ENCODE measurements around the gene COL5A1.
"Not testable (repeated sequence)": the region's sequence is repeated elsewhere in the genome, so short reads cannot be mapped to it uniquely, and the experiment has no call there.

Gene COL5A1

DNA sequence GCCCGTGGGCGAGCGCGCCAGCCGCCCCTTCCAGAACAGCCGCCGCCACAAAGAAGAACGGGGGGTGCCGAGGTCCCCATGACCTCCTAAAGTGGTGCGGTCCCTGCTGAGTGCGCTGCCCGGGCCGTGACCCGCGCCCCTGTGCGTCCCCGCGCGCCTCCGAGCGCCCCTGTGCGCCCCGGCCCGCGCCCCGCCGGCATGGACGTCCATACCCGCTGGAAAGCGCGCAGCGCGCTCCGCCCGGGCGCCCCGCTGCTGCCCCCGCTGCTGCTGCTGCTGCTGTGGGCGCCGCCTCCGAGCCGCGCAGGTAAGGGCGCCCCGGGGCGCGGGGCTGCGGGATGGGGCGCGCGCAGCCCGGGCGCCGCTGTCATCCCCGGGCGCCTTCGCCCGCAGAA is 384 bp downstream of the COL5A1 start:
- DNase-seq = no peak

DNA sequence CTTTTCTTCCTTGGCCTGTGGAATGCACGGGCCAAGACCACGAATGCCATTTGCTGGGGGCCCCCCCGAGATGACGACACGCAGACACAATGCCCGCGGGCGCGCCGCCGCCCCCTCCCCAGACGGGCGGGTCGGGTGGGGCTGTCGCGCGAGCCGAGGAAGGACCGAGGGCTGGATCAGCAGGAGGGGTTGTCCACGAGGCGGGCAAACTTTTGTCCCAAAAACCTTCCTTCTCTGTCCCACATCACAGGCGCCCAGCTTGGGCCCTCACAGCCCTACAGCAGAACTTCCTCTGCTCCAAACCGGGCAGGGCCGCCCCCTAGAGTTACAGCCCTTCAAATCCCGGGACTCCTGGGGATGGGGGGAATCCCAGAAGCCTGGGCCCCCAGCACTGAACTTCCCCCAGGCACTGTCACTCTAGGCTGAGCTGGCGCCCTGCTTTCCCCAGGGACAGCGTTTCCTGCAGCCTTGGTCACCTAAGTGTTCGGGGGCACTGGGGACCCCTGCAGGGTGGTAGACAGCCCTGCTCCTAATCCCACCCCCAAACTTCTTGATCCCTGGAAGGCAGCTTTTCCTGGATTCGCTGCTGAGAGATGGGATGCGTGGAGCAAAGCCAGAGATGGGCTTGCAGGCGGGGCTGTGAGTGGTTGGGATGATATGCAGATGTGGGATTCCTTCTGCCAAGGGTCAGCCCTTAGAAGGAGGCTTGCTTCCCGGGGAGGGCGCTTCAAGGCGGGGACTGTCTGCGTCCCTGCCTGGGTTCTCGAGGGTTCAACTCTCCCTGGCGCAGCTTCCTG is 980 bp downstream of the COL5A1 start:
- DNase-seq = no peak

DNA sequence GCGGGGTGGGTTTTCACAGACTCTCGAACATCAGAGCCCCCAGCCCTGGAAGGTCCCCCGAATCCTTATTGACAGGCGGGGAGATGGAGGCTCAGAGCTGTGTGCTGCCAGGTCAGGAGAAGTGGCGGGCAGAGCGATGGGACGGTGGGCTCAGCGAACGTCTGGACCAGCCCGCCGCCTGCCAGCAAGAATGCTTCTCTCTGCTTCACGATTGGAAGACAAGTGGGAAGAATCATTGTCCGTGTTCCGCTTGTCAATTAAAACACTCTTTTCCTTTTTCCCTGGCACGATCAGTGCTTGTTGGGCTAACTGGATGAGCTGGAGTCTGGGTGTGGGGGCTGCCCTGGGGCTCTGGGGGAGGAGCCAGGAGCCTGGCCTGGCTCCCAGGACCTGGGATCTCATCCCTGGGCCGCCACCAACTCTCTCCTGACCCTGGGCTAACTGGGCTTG is 1.6 kb downstream of the COL5A1 start:
- no peak for DNase-seq

DNA sequence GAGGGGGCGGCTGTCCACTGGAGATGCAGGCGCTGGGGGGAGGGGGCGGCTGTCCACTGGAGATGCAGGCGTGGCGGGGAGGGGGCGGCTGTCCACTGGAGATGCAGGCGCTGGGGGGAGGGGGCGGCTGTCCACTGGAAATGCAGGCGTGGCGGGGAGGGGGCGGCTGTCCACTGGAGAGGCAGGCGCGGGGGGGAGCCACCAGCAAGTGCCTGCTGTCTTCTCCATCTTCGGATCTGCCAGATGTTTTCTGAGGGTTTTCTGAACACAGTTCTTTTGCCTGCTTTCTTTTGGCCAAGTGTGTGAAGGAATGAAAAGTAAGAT is 2.8 kb downstream of the COL5A1 start:
- not testable (repeated sequence) for DNase-seq

DNA sequence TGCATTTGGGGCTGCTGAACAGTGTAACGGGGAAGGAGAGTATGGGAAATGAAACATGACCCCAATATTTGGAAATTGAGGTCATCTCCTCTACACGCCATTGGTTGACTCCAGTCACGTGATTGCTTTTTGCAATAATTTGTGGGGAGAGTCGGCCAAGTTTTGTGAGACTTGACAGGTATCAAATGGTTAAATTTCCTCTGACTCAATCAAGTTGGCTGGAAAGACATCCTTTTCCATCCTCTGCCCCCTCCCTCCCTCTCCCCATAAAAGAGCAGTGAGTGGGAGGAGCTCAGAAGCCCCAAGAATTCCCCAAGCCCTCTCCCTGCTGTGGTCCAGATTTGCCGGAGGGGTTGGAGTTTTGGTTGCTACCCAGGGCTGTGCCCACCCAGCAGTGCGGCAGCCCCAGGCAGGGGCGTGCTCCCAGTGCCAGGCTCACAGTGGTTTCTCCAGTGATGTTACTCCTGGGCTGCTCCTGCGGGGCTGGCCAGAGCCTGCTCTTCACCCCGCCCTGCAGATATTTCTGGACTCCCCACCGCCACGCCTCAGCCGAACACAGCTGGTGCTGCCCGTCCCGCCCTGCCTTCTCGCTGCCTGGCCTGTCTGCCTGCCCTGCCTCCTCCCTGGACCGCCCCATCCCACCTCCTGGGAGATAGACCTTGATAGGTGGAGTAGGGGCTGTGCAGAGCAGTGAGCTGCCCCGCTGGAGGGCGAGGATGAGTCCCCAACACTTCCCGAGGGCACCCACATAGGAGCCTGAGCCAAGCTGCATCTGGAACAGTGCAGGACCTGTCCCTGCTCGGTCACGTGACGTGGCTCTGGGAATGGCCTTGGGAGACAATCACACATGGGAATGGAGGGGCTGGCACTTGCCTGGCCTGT is 3.4 kb downstream of the COL5A1 start:
- DNase-seq = no peak

DNA sequence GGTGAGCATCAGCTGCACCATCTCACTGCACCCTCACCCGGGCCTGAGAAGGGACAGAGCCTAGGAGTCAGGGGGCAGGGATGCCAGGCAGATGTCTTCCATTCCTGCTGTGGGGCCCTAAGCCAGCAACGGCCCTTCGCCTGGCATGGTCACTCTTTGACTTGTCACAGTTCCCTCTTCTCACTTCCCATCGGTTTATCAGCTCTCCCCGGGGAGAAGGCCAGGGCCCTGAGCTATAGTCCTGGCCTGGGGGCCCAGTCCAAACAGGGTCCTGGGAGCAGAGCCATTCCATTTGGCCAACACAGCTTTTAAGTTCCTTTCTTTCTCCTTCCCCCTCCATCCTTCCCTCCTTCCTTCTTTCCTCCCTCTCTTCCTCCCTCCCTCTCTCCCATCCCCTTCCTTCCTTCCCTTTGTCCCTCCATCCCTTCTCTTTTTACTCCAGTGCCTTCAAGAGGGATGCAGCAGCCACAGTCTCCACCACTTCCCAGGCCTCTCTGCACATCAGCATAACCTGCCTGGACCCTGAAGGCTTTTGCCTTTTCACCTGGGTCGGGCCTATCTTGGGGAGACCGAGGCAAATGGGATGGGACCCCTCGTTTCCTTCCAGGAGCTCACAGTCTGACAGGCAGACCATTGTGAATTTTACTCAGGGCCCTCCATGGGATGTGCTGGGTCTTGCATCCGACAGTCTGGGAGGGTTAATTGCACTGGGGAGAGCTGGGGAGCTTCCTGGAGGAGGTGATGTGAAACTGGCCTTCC is 4.2 kb downstream of the COL5A1 start:
- DNase-seq = no peak

DNA sequence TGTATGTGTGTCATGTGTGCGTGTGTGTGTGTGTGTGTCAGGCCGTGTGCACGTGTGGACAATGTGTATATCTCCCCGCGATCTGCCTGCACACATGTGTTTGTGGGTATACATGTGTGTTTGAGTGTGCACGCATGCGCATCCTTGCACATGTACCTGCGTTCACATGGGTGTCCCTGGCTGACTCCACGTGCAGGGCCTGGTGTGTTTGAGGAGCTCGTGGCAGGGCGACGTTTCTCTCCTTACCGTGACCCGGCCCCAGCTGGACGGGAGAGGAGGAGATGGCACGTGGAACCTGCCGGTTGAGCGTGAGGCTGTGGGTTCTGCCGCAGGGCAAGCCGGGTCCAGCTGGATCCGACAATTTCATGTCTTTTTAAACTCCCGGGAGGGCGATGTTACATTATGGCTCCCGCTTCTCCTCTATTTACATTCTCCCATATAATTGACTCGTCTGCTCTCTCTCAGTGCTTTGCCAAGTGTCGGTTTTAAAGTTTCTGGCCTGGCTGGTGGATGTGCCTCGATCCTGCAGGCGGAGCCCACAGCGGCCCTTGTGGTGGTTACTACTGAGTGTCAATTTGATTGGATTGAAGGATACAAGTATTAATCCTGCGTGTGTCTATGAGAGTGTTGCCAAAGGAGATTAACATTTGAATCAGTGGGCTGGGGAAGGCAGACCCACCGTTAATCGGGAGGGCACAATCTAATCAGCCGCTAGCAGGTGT is 5.9 kb downstream of the COL5A1 start:
- DNase-seq = no peak

DNA sequence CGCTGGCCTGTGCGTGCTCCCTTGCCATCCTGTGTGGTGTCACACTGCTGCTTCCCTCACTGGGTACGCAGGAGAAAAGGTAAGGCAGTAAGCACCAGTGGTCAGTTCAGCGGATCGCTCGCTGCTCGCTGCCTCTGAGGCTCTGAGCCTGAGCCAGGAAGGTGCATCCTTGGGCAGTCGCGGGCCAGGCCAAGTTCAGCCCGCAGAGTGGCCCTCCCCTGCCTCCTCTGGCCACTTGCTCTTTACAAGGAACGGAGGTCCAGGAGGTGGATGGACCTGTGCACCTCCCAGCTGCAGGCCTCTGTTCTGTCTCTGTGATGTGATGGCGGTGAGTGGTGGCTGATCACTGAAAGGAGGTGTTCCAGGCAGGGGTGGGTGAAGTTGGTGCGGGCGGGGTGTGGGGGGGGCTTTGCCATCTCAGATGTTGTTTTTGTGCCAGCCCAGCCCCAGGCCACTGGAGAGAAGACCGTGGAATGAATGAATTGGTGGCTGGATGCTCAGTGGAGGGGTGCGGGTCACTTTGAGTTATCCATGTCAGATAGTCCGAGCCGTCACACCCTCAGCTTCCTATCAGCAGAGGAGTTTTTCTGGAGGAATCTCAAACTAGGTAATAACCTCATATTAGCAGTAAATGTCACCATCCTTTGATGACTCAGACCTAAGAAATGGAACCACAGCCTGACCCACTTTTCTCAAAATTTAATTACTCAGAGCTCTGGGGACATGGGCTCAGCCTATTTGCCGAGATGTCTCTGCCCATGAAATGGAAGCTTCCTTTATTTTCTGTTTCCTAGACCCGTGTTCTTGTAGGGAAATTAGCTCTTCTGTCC is 7.3 kb downstream of the COL5A1 start:
- DNase-seq = no peak

DNA sequence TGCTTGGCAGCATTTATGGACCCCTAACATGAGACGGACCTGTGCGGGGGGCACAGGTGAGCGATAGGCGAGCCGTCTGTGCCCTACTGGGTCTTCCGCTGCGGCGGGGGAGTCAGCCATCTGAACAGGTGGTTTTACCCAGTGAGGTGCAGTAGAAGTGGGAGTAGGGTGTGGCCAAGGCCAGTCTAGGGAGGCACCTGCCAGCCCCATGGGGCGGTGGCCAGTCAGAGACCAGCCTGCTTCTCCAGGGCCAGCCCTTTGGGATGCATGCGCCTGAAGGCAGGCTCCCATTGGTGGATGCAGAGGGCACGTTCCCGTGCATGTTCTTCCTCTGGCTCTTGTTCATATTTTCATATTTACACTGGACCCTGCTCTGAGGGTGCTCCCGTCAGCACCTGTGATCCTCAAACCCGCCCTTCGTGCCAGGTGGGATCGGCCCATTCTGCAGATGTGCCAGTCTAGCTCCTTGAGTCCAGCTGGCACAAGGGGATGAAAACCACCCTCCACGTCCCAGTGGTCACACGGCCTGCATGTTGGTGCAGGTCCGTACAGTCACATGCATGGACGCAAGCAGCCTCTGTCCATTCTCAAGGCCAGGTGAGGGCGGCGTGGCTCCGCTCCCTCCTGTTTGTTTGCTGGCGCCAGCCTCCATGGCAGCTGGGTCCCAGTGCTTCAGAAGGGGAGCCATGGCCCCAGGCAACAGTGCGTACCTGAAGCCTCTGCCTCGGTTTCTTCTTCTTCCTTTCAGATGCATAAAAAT is 9.0 kb downstream of the COL5A1 start:
- DNase-seq = no peak

DNA sequence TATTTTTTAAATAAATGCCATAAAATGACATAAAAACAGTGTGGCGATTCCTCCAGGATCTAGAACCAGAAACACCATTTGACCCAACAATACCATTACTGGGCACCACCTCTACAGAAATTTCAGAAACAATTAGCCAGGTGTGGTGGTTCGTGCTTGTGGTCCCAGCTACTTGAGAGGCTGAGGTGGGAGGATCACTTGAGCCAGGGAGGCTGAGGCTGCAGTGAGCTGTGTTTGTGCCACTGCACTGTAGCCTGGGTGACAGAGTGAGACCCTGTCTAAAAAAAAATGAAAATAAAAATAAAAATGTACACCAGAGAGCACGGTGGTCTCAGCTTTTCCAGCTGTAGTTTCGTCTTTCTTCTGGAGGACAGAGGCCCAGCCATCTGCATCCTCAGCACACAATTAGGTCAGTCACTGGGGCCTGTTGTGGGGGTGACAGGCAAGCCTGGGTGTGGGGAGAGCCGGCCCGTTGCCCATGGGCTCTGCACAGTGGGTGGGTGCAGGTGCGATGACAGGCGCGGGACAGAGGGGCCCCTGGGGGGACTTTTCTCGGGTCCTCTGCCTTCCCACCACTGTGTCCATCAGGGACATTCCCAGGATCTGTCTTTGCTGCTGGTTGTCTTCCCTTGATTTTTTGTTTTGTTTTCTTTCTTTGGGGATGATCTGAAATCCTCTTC is 9.8 kb downstream of the COL5A1 start:
- DNase-seq = no peak

DNA sequence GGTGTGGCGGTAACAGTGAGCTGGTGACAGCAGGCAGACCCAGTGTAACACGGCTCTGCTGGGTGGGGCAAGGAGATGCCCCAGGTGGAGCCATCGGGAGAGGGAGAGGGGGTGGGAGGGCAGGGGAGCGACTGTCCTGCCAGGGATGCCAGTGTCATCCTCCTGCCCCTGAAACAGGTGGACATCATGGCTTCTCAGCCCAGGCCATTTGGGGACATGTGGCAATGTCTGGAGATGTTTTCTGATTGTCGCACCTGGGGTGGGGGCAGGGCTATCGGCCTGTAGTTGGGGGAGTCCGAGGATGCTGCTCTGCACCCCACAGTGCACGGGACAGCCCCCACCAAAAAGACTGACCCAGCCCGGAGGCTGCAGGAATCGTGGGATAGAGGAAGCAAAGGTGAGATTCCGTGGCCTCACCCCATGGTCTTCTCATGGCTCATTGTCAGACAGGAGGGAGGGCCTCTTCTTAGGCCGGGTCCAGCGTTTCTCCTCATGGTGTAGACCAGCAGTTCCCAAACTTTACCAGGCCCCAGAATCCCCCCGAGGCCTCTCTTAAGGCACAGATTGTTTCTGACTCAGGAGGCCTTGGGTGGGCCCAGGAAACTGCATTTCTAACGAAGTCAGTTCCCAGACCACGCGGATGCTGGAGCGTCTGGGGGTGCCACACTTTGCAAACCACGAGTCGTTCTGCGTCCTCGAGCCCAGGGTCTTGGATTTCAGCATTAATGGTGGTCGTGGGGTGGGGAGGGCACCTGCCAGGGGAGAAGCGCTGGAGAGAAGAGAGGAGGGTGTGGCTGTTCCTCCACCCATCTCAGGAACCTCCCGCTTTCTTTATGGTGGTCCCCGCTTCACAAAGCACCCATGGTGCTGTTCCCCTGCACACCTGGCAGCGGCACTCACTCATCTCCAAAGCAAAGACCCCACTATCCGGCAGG is 11.0 kb downstream of the COL5A1 start:
- no peak for DNase-seq

DNA sequence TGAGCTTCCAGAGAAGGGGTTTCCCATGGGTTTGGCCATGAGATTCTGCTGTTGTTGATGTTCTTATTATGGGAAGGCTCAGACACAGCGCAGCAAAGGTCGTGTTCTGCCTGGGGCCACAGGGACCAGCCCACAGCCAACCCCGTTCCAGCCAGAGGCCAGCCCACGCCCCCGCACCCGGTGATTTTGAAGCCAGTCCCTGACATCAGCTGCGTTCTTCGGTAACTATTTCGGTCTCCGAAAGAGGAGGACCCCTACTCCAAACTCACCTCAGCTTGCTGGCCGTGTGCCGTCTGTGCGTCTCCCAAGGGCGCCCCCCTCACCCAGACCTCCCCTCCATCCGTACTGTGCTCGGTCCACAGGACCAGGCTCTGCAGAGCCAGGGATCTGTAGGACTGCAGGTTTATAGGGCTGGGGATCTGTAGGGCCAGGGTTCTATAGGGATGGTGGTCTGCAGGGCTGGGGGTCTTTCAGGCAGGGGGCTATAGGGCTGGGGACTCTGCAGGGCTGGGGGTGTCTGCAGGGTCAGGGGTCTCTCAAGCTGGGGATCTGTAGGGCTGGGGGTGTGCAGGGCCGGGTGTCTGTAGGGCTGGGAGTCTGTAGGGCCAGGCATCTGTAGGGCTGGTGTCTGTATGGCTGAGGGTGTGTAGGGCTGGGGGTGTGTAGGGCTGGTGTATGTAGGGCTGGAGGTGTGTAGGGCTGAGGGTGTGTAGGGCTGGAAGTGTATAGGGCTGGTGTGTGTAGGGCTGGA is 11.8 kb downstream of the COL5A1 start:
- no peak for DNase-seq

DNA sequence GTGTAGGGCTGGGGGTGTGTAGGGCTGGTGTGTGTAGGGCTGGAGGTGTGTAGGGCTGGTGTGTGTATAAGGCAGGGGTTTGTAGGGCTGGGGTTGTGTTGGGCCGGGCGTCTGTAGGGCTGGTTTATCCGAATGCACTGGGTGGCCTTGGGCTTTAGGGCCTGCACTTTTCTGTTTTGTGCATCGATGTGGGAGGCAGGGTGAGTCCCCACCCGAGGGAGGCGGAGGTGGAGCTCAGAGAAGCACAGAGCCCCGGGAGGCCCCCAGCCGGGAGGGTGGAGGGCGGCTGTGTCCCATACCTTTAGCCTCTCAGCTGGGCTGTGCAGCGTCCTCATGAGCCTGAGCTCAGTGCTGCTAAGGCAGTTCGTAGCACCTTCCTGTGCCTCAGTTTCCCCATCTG is 13.5 kb downstream of the COL5A1 start:
- no peak for DNase-seq

DNA sequence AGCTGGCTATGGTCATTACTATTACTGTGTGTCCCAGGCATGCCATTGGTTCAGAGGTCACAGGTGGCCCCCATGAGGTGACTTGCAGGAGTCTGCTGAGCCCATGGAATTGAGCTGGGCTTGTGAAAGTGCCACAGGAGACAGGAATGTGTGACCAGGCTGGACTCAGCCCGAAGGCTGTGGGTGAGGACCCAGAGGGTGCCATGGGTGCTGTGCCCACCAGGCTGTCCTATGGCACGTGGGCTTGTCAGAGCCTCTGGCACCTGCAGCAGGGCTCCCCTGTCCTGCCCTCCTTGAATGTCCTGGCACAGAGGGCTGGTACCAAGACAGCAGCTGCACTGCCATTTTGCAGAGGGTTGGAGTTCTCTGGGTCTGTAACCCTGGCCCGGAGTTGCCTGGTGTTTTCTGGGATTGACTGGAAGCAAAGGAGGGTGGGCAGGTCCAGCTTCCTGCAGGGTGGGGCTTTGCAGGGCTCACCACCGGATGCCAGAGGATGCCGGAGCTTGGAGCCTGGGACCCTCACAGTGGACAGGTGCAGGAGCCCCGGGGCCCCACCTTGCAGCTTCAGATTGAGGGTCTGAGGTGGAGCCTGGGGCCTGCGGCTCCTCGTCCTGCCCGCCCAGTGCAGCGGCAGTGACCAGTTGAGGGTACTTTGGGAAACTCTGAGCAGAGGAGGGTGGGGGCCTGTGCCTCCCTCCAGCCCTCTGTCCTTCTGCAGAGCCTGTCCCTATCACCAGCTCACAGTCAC is 14.2 kb downstream of the COL5A1 start:
- no peak for DNase-seq

DNA sequence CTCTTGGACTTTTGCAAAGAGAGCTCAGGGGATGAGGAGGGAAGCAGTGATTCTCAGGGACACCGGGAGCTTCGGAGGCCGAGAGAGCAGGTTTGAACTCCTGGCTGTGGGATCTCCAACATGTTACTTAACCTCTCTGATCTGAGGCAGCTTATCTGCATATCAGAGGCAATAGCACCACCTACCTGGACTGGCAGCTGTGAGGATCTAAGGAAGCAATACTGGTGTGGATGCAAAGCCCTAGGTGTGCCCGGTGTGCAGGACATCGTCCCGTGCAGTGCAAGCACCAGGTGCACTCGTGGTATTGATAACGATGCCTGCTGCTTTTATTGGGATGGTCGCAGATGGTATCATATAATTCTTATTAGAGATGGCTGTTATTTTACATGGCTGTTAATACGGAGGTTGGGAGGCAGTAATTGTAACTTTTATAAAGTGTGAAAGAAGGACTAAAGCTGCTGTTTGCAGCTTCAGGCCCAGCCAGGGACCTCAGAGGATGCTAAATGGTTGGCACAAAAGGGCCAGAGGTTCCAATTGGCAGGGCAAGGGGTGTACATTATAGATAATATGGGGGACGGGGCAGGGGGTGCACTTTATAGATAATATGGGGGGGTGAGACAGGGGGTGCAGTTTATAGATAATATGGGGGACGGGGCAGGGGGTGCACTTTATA is 14.9 kb downstream of the COL5A1 start:
- DNase-seq = no peak

DNA sequence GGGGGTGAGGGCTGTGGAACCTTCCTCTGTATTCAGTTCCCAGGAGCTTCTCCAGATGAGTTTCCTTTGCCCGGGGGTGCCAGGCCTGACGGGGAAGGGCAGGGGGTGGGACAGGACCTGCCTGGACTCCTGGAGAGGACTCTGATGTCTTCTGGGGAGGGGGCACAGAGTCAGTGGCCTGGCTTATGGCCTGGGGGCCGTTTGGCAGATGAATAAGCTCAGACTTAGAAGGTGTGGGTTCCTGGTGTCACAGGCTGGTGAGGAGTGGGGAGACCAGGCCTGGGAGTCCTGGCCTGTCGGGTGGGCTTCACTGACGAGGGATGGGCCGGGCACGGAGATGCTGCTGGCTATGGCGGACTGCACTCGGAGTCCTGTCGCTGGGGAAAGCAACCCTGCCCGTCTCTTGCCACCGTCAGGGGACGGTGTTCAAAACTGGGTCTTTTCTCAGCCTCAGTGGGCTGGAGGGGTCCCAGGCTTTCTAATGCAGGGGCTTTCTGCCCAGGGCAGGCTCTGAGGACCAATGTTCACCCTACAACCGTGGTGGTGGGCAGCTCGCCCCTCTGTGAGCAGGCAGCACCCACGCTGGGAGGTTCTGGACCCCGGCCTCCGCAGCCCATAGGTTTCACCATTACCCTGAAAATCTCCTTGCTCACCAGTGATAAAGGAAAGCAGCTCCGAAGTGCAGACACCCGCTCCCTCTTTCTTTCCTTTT is 16.2 kb downstream of the COL5A1 start:
- DNase-seq = no peak
